Measurements from ENCODE around the gene FBXL2.

The FBXL2 gene

DNA sequence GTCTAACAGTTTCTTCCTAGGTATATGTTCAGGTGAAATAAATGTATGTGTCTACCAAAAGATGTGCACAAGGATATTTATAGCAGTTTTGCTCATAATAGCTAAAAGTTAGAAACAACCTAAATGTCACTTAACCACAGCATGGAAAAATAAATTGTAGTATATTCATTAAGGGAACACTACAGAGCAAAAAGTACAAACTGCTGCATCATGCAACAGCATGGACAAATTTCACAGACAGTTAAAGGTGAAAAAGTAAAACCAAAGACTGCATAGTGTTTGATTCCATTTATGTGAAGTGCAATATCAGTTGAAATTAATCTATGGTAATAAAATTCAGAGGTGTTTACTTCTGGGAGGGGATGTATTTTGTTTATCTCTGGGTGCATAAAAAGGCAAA, 62.5 kb downstream of the FBXL2 start:
- H3K4me1 ChIP-seq (ENCODE audit: low read length): no peaks in the 10 kb centered on the region
- H2AFZ ChIP-seq (ENCODE audit: low read depth, low read length): no peak overlapping the region
- H3K4me2 ChIP-seq (ENCODE audit: low read length): no peak overlapping the region
- no peaks in the 10 kb centered on the region for H3K9me3 ChIP-seq (ENCODE audit: insufficient read depth, low read length)
- H3K27me3 ChIP-seq (ENCODE audit: low read depth, low read length): no peaks in the 10 kb centered on the region
- H3K27ac ChIP-seq (ENCODE audit: low read length): no peak overlapping the region
- H3K9ac ChIP-seq (ENCODE audit: low read length): no peak overlapping the region
- H4K20me1 ChIP-seq (ENCODE audit: insufficient read depth, low read length): no peaks in the 10 kb centered on the region
- TF ChIP-seq, protein P1, sequence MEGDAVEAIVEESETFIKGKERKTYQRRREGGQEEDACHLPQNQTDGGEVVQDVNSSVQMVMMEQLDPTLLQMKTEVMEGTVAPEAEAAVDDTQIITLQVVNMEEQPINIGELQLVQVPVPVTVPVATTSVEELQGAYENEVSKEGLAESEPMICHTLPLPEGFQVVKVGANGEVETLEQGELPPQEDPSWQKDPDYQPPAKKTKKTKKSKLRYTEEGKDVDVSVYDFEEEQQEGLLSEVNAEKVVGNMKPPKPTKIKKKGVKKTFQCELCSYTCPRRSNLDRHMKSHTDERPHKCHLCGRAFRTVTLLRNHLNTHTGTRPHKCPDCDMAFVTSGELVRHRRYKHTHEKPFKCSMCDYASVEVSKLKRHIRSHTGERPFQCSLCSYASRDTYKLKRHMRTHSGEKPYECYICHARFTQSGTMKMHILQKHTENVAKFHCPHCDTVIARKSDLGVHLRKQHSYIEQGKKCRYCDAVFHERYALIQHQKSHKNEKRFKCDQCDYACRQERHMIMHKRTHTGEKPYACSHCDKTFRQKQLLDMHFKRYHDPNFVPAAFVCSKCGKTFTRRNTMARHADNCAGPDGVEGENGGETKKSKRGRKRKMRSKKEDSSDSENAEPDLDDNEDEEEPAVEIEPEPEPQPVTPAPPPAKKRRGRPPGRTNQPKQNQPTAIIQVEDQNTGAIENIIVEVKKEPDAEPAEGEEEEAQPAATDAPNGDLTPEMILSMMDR (IDR thresholded peaks at IDR 0.05; ENCODE audit: low read depth, low read length): no peak
- no peak for TF ChIP-seq EZH2phosphoT487 (IDR thresholded peaks at IDR 0.05; ENCODE audit: low read depth)
- H3K79me2 ChIP-seq (ENCODE audit: low read length): no peaks in the 10 kb centered on the region
- H3K36me3 ChIP-seq (replicated peaks; ENCODE audit: low read depth, low read length): no peaks in the 10 kb centered on the region
- H3K4me3 ChIP-seq (ENCODE audit: low read length): no peak overlapping the region

DNA sequence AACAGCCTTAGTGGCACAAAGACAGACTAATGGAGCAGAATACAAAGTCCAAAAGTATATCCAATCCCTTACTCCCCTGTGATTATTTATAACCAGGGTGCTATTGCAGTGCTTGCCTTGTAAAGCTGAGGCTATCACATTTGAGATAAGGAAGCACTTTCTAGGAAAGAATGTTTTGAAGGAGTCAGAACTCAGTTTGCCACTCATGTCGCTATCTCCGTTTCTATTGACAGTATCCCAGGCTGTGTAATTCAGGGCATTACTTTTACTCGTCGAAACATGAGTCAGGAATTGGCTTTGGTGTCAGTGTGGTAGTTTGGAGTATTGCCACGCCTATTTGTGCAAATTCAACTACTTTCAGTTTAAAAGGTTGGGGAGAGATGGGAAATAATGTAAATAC, 78.4 kb downstream of the FBXL2 start:
- H3K36me3 ChIP-seq (replicated peaks; ENCODE audit: low read depth, low read length): no peaks in the 10 kb centered on the region
- no peak overlapping the region for H3K4me2 ChIP-seq (ENCODE audit: low read length)
- no peak overlapping the region for H3K4me3 ChIP-seq (ENCODE audit: low read length)
- H3K4me1 ChIP-seq (ENCODE audit: low read length): no peaks in the 10 kb centered on the region
- no peaks in the 10 kb centered on the region for H3K9me3 ChIP-seq (ENCODE audit: insufficient read depth, low read length)
- no peak overlapping the region for H3K27ac ChIP-seq (ENCODE audit: low read length)
- no peak overlapping the region for H2AFZ ChIP-seq (ENCODE audit: low read depth, low read length)
- no peaks in the 10 kb centered on the region for H3K27me3 ChIP-seq (ENCODE audit: low read depth, low read length)
- H3K9ac ChIP-seq (ENCODE audit: low read length): no peak overlapping the region
- H3K79me2 ChIP-seq (ENCODE audit: low read length): no peaks in the 10 kb centered on the region
- H4K20me1 ChIP-seq (ENCODE audit: insufficient read depth, low read length): no peaks in the 10 kb centered on the region
- TF ChIP-seq, protein P1 (IDR thresholded peaks at IDR 0.05; ENCODE audit: low read depth, low read length): no peak
- no peak for TF ChIP-seq EZH2phosphoT487 (IDR thresholded peaks at IDR 0.05; ENCODE audit: low read depth)

DNA sequence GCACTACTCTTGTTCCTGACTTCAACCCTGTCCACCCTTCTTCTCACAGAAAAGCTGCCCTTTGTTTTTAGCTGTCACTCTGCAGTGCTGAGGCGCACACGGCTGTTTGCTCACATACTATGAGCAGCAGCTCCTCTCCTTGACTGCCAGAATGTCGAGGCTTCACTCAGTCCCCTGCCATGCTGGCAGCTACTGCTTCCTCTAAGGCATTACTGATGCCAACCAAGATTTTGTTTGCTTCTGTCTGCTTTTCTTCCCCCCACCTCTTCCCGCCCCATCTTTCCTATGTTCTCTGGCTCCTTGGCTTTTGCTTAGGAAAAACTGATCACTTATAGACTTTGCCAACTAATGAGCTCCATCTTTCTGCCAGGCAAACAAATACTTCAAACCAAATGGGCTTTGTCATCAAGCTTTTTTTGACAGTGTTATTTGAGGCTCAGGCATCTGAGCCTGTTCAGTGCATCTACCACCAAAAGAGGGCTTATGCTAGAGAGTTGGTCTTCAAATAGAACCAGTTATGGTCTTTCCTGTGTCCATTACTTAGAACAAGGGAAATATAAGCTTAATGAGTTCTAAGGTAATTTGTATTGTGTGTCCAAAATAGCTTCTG, 81.0 kb downstream of the FBXL2 start:
- Histone ChIP-seq H3K9me3 (ENCODE audit: insufficient read depth, low read length) (no peaks in the 10 kb centered on the region), H3K4me3 (ENCODE audit: low read length) (no peak overlapping the region), H3K79me2 (ENCODE audit: low read length) (no peaks in the 10 kb centered on the region), H3K4me1 (ENCODE audit: low read length) (no peaks in the 10 kb centered on the region), H3K4me2 (ENCODE audit: low read length) (no peak overlapping the region), H4K20me1 (ENCODE audit: insufficient read depth, low read length) (no peaks in the 10 kb centered on the region), H3K27me3 (ENCODE audit: low read depth, low read length) (no peaks in the 10 kb centered on the region), H3K36me3 (replicated peaks; ENCODE audit: low read depth, low read length) (no peaks in the 10 kb centered on the region), H3K9ac (ENCODE audit: low read length) (no peak overlapping the region), H2AFZ (ENCODE audit: low read depth, low read length) (no peak overlapping the region), H3K27ac (ENCODE audit: low read length) (no peak overlapping the region)
- TF ChIP-seq, protein P1 (IDR thresholded peaks at IDR 0.05; ENCODE audit: low read depth, low read length): no peak
- no peak for TF ChIP-seq EZH2phosphoT487 (IDR thresholded peaks at IDR 0.05; ENCODE audit: low read depth)

DNA sequence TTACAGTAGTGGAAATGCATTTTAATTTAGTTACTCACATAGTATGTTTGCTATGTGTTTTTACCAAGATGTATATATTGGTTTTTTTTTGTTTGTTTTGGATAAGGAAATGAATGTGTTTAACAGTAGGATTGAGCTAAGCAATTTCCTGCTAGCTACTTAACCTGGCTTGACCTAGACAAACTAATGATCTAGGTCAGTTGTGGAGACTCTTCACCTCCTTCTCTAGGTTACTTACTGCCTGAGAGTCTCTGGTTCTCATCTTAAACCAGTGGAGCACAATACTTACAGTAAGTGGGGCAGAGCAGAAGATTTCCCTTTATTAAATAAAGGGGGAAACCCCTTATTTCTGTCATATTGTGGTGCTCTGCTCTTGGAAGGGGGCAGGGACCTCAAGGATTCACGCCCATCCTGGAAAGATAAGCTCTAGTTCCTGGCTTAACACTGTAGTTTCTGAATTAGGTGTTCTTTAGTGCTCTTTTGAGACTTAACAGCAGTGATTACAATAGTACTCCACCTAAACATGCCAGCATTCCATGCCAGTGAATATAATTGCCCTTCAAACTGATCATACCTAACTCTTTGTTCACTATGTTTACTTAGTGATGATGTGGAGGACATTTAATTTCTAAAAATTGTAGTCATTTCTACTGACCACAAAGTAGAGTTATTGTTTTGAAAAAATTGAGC, 83.0 kb downstream of the FBXL2 start:
- no peak overlapping the region for H2AFZ ChIP-seq (ENCODE audit: low read depth, low read length)
- H3K27ac ChIP-seq (ENCODE audit: low read length): no peak overlapping the region
- no peak overlapping the region for H3K4me3 ChIP-seq (ENCODE audit: low read length)

More for the DNA sequence above, 83.0 kb downstream of the FBXL2 start:
- H3K4me2 ChIP-seq (ENCODE audit: low read length): no peak overlapping the region
- H3K79me2 ChIP-seq (ENCODE audit: low read length): no peaks in the 10 kb centered on the region
- H3K36me3 ChIP-seq (replicated peaks; ENCODE audit: low read depth, low read length): no peaks in the 10 kb centered on the region
- H3K27me3 ChIP-seq (ENCODE audit: low read depth, low read length): no peaks in the 10 kb centered on the region
- H3K9ac ChIP-seq (ENCODE audit: low read length): no peak overlapping the region
- no peaks in the 10 kb centered on the region for H4K20me1 ChIP-seq (ENCODE audit: insufficient read depth, low read length)
- TF ChIP-seq, protein P1 (IDR thresholded peaks at IDR 0.05; ENCODE audit: low read depth, low read length): no peak
- TF ChIP-seq EZH2phosphoT487 (IDR thresholded peaks at IDR 0.05; ENCODE audit: low read depth): no peak
- H3K4me1 ChIP-seq (ENCODE audit: low read length): no peaks in the 10 kb centered on the region
- no peaks in the 10 kb centered on the region for H3K9me3 ChIP-seq (ENCODE audit: insufficient read depth, low read length)

Data from OCI-LY3 (cell line).